A549 (cell line): Measurements from ENCODE around the gene GUCY1A2. TPM values are rescaled to one million over a fixed set of nuclear protein-coding genes. Genes with fewer than 3 reads are reported as not detected.

Experiments used
- ATAC-seq, 2 experiments: fragments of 200-7000 bp in 1 of 2; fragments of >200 bp in 1 of 2; cut with Nextera tagmentation in 1 of 2; cut with Tn5 transposase in 1 of 2; 3 replicates each; pipeline versions ENCODE4 v1.8.0 to v1.9.1; 2018 to 2020; ENCODE audit warnings: mild to moderate bottlenecking in 1 of 2, moderate library complexity in 1 of 2
- CTCF ChIA-PET: fragments of 300-600 bp; sonication (Branson Sonifier 250); formaldehyde crosslinking; extraction: SDS; loops from one replicate; lab custom pipeline; 2021; ENCODE audit warnings: antibody characterized with exemption, inconsistent platforms; lab: Yijun Ruan, JAX
- POLR2A ChIA-PET: fragments of 350-600 bp; formaldehyde crosslinking; extraction: SDS; loops from one replicate; lab custom pipeline; 2021; ENCODE audit warnings: antibody characterized with exemption, inconsistent platforms; lab: Yijun Ruan, JAX
- DNase-seq, 2 experiments: peaks; one replicate each; pipeline versions ENCODE4 v3.0.0 to v3.0.0-alpha.2; 2011 to 2016; ENCODE audit warnings: low read depth in 1 of 2, low spot score in 1 of 2
- FAIRE-seq: peaks from 2 replicates; lab custom pipeline; 2011; peaks lifted over from hg19 to GRCh38; lab: Jason Lieb, UNC
- H3K27ac ChIP-seq, 2 experiments: fragments of >200 bp; sonication (Bioruptor Twin); formaldehyde crosslinking; 3 replicates each; pipeline ENCODE4 v1.5.1; 2016 to 2017
- H3K4me1 ChIP-seq: fragments of >200 bp; sonication (Bioruptor Twin); formaldehyde crosslinking; 3 replicates; pipeline ENCODE4 v1.6.1; 2016
- H3K4me2 ChIP-seq: fragments of >200 bp; sonication (Bioruptor Twin); formaldehyde crosslinking; 3 replicates; pipeline ENCODE4 v1.6.1; 2016
- H3K4me3 ChIP-seq: fragments of >200 bp; sonication (Bioruptor Twin); formaldehyde crosslinking; 3 replicates; pipeline ENCODE4 v1.5.1; 2016
- H3K9me3 ChIP-seq: fragments of >200 bp; sonication (Bioruptor Twin); formaldehyde crosslinking; 3 replicates; pipeline ENCODE4 v1.6.1; 2016
- BHLHE40 ChIP-seq: IDR thresholded peaks from 2 replicates; pipeline ENCODE4 v1.6.1; 2012; ENCODE audit warnings: low read depth, low read length, inconsistent platforms
- CBX2 ChIP-seq: fragments of 200-600 bp; sonication (generic); IDR thresholded peaks from 2 replicates; pipeline ENCODE4 v1.6.1; 2016; ENCODE audit warnings: low read depth, mild to moderate bottlenecking, borderline replicate concordance
- EP300 ChIP-seq, 2 experiments: fragments of >200 bp; sonication (Bioruptor Twin); formaldehyde crosslinking; IDR thresholded peaks; 2 replicates in 1 of 2; 3 replicates in 1 of 2; pipeline ENCODE4 v1.6.1; 2016 to 2017
- ESRRA ChIP-seq: fragments of 150-350 bp; IDR thresholded peaks from 2 replicates; pipeline ENCODE4 v1.6.1; 2014; ENCODE audit warnings: mild to moderate bottlenecking, low read length, borderline replicate concordance
- FOSB ChIP-seq: fragments of 250-450 bp; sonication (Bioruptor Pico); IDR thresholded peaks from 2 replicates; pipeline ENCODE4 v1.5.0; 2020; ENCODE audit warnings: mild to moderate bottlenecking, moderate library complexity
- FOSL2 ChIP-seq, 2 experiments: fragments of 450-650 bp in 1 of 2; fragments of >200 bp in 1 of 2; sonication (Bioruptor Twin) in 1 of 2; formaldehyde crosslinking; IDR thresholded peaks; 2 replicates each; pipeline versions ENCODE4 v1.5.0 to v1.6.1; 2016 to 2020; ENCODE audit warnings: mild to moderate bottlenecking in 1 of 2, moderate library complexity in 1 of 2
- FOXS1 ChIP-seq: fragments of 250-450 bp; sonication (Bioruptor Pico); IDR thresholded peaks from 2 replicates; pipeline ENCODE4 v1.5.0; 2020; ENCODE audit warnings: mild to moderate bottlenecking, moderate library complexity
- HDAC2 ChIP-seq: fragments of 200-600 bp; sonication (generic); IDR thresholded peaks from 2 replicates; pipeline ENCODE4 v1.6.1; 2016
- HOXB13 ChIP-seq: fragments of 250-450 bp; sonication (Bioruptor Pico); IDR thresholded peaks from 2 replicates; pipeline ENCODE4 v1.5.0; 2020; ENCODE audit warnings: low read depth, mild to moderate bottlenecking, moderate library complexity
- HOXB5 ChIP-seq: fragments of 250-450 bp; sonication (Bioruptor Pico); IDR thresholded peaks from 2 replicates; pipeline ENCODE4 v1.5.0; 2020; ENCODE audit warnings: mild to moderate bottlenecking, moderate library complexity
- KDM5A ChIP-seq: fragments of 200-600 bp; sonication (generic); IDR thresholded peaks from 2 replicates; pipeline ENCODE4 v1.6.1; 2016; ENCODE audit warnings: antibody characterized with exemption, mild to moderate bottlenecking
- MAFK ChIP-seq: fragments of 450-650 bp; IDR thresholded peaks from 2 replicates; pipeline ENCODE4 v1.6.1; 2014; ENCODE audit not compliant: partially characterized antibody
- MYC ChIP-seq: IDR thresholded peaks from 2 replicates; pipeline ENCODE4 v1.6.1; 2012; ENCODE audit warnings: mild to moderate bottlenecking, inconsistent platforms, low read length, improper control_type of control experiment, borderline replicate concordance
- NPAS2 ChIP-seq: fragments of 250-450 bp; sonication (Bioruptor Pico); IDR thresholded peaks from 2 replicates; pipeline ENCODE4 v1.8.0; 2022; ENCODE audit warnings: mild to moderate bottlenecking, moderate library complexity, borderline replicate concordance
- PHF8 ChIP-seq: fragments of 200-600 bp; sonication (generic); IDR thresholded peaks from 2 replicates; pipeline ENCODE4 v1.6.1; 2016; ENCODE audit warnings: low read depth, mild to moderate bottlenecking, antibody characterized with exemption, moderate library complexity, borderline replicate concordance
- POLR2AphosphoS2 ChIP-seq: conservative IDR thresholded peaks from 2 replicates; pipeline ENCODE4 v1.6.1; 2012; ENCODE audit warnings: low read length, improper control_type of control experiment, inconsistent platforms
- RARB ChIP-seq: fragments of 250-450 bp; sonication (Bioruptor Pico); IDR thresholded peaks from 2 replicates; pipeline ENCODE4 v1.8.0; 2021; ENCODE audit warnings: mild to moderate bottlenecking, moderate library complexity
- RFX5 ChIP-seq: fragments of 450-650 bp; IDR thresholded peaks from 2 replicates; pipeline ENCODE4 v1.7.1; 2014; ENCODE audit warnings: antibody characterized with exemption, mild to moderate bottlenecking, moderate library complexity
- TFCP2L1 ChIP-seq: fragments of 250-450 bp; sonication (Bioruptor Pico); IDR thresholded peaks from 2 replicates; pipeline ENCODE4 v1.5.0; 2021; ENCODE audit warnings: mild to moderate bottlenecking
- TP53 ChIP-seq: fragments of 250-450 bp; sonication (Bioruptor Pico); IDR thresholded peaks from 2 replicates; pipeline ENCODE4 v1.5.0; 2021; ENCODE audit warnings: mild to moderate bottlenecking, moderate library complexity
- ZSCAN20 ChIP-seq: fragments of 250-450 bp; sonication (Bioruptor Pico); IDR thresholded peaks from 2 replicates; pipeline ENCODE4 v1.8.0; 2022; ENCODE audit warnings: mild to moderate bottlenecking, moderate library complexity
- WGBS: methylation state at CpG from one replicate; pipeline ENCODE4 v1.1.6; 2017; ENCODE audit errors: missing lambda C conversion rate; 5-methylcytosine and 5-hydroxymethylcytosine counted together
- polyA plus RNA-seq, 4 experiments: library from polyadenylated mRNA; depleted of rRNA in 3 of 4; stranded (reverse); fragments of >200 nt; fragmentation: RNase III in 1 of 4; extraction: RNeasy Plus Mini Kit Qiagen cat#74134 plus additional on column Dnase treatment in 1 of 4; gene quantifications; 2 replicates in 3 of 4; 3 replicates in 1 of 4; pipeline ENCODE4 v1.2.3, GENCODE V29; 2011 to 2017
- TF ChIP-seq, protein P1 (sequence below): fragments of 450-650 bp; IDR thresholded peaks from 2 replicates; pipeline ENCODE4 v1.6.1; 2014; ENCODE audit warnings: antibody characterized with exemption
- TF ChIP-seq, protein P2 (sequence below): IDR thresholded peaks from 2 replicates; pipeline ENCODE4 v1.6.1; 2012; ENCODE audit warnings: low read depth, borderline replicate concordance
- TF ChIP-seq, protein P3 (sequence below): fragments of 150-350 bp; IDR thresholded peaks from 2 replicates; pipeline ENCODE4 v1.6.1; 2014; ENCODE audit warnings: low read depth, mild to moderate bottlenecking, low read length
- TF ChIP-seq, protein P4 (sequence below): fragments of >200 bp; sonication (Bioruptor Twin); formaldehyde crosslinking; IDR thresholded peaks from 3 replicates; pipeline ENCODE4 v1.6.1; 2016
- TF ChIP-seq, protein P5 (sequence below): fragments of >200 bp; sonication (Bioruptor Twin); formaldehyde crosslinking; IDR thresholded peaks from 2 replicates; pipeline ENCODE4 v1.6.1; 2016
- TF ChIP-seq, protein P6 (sequence below): fragments of 250-450 bp; sonication (Bioruptor Pico); IDR thresholded peaks from 2 replicates; pipeline ENCODE4 v1.5.0; 2020; ENCODE audit warnings: low read depth, mild to moderate bottlenecking, moderate library complexity

Gene GUCY1A2
- polyA plus RNA-seq, 2 of the 4 experiments (the other 2 are of a cell fraction): 0.12 to 0.16 TPM

DNA sequence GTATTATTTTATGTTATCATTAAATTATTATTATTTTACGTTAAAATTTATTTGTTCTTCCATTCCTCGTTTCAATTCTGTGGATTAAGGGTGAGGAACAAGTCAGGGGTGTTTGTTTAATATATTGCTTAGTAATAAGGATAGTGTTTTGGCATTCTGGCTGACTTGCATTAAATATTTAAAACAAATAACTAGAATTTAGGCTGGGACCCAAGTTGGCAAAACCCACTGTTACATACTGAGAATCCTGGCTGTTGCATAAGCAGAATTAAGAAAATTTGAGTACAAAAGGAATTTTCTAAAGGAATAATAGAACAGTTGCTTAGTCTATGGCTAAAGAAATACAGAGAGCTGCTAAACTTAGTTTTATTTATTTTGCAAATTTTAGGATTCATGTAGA lies 196.4 kb downstream of the GUCY1A2 start:
- TF ChIP-seq KDM5A: no peak
- TF ChIP-seq BHLHE40: no peak
- TF ChIP-seq, protein P1, sequence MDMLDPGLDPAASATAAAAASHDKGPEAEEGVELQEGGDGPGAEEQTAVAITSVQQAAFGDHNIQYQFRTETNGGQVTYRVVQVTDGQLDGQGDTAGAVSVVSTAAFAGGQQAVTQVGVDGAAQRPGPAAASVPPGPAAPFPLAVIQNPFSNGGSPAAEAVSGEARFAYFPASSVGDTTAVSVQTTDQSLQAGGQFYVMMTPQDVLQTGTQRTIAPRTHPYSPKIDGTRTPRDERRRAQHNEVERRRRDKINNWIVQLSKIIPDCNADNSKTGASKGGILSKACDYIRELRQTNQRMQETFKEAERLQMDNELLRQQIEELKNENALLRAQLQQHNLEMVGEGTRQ: no peak
- no peak for TF ChIP-seq HOXB13
- TF ChIP-seq, protein P2, sequence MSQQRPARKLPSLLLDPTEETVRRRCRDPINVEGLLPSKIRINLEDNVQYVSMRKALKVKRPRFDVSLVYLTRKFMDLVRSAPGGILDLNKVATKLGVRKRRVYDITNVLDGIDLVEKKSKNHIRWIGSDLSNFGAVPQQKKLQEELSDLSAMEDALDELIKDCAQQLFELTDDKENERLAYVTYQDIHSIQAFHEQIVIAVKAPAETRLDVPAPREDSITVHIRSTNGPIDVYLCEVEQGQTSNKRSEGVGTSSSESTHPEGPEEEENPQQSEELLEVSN: no peak
- TF ChIP-seq, protein P3, sequence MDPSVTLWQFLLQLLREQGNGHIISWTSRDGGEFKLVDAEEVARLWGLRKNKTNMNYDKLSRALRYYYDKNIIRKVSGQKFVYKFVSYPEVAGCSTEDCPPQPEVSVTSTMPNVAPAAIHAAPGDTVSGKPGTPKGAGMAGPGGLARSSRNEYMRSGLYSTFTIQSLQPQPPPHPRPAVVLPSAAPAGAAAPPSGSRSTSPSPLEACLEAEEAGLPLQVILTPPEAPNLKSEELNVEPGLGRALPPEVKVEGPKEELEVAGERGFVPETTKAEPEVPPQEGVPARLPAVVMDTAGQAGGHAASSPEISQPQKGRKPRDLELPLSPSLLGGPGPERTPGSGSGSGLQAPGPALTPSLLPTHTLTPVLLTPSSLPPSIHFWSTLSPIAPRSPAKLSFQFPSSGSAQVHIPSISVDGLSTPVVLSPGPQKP: no peak
- TF ChIP-seq, protein P4, sequence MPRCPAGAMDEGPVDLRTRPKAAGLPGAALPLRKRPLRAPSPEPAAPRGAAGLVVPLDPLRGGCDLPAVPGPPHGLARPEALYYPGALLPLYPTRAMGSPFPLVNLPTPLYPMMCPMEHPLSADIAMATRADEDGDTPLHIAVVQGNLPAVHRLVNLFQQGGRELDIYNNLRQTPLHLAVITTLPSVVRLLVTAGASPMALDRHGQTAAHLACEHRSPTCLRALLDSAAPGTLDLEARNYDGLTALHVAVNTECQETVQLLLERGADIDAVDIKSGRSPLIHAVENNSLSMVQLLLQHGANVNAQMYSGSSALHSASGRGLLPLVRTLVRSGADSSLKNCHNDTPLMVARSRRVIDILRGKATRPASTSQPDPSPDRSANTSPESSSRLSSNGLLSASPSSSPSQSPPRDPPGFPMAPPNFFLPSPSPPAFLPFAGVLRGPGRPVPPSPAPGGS: no peak
- no peak for TF ChIP-seq FOSB (CRISPR knock-in tag)
- no peak for TF ChIP-seq RFX5
- no peak for TF ChIP-seq HOXB5 (CRISPR knock-in tag)
- TF ChIP-seq MAFK: no peak
- TF ChIP-seq TP53: no peak
- no peak for TF ChIP-seq PHF8
- no peak for TF ChIP-seq NPAS2 (CRISPR knock-in tag)
- no peak for TF ChIP-seq EP300 (IDR thresholded peaks at IDR 0.05)
- Histone ChIP-seq H3K4me1 (no peaks in the 10 kb centered on the region), H3K4me3 (no peak overlapping the region), H3K4me2 (no peak overlapping the region), H3K27ac (no peak overlapping the region), H3K9me3 (no peaks in the 10 kb centered on the region)
- ATAC-seq: no peak
- FAIRE-seq: no peak
- POLR2A ChIA-PET: no interaction called here
- no peak for DNase-seq
- CTCF ChIA-PET: no interaction called here
- WGBS: 10% methylated on average over 2 of the region's 2 CpGs

DNA sequence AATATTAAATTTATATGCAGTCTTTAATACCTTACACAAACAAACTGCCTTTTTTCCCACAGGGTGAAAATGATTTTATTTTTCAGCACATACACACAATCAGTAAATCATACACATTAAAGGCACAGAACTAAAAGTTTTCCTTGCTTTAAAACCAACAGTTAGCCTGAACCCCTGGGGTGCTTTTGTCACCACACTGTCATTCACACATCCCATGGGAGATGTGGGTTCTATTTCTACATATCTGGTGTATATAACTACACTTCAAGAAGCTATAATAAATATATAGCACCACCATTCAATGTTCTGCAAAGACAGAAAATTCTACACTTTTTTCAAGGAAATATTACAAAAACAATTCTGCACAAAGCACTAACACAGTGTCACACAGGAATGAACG lies 197.0 kb downstream of the GUCY1A2 start:
- FAIRE-seq (no peak), DNase-seq (no peak), ATAC-seq (no peak)
- H3K9me3 ChIP-seq: no peaks in the 10 kb centered on the region
- TF ChIP-seq MYC: no peak
- TF ChIP-seq, protein P3: no peak
- no peak for TF ChIP-seq EP300 (IDR thresholded peaks at IDR 0.05)
- no peak for TF ChIP-seq ESRRA
- no peak for TF ChIP-seq CBX2
- no peak for TF ChIP-seq KDM5A
- TF ChIP-seq FOSL2 (IDR thresholded peaks at IDR 0.05): no peak
- TF ChIP-seq FOSL2 (CRISPR knock-in tag; IDR thresholded peaks at IDR 0.05): no peak
- TF ChIP-seq, protein P5, sequence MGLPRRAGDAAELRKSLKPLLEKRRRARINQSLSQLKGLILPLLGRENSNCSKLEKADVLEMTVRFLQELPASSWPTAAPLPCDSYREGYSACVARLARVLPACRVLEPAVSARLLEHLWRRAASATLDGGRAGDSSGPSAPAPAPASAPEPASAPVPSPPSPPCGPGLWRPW: no peak
- no peak for TF ChIP-seq RARB (CRISPR knock-in tag)
- TF ChIP-seq, protein P6, sequence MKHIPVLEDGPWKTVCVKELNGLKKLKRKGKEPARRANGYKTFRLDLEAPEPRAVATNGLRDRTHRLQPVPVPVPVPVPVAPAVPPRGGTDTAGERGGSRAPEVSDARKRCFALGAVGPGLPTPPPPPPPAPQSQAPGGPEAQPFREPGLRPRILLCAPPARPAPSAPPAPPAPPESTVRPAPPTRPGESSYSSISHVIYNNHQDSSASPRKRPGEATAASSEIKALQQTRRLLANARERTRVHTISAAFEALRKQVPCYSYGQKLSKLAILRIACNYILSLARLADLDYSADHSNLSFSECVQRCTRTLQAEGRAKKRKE: no peak
- no peak for TF ChIP-seq HDAC2
- no peak for TF ChIP-seq TFCP2L1 (CRISPR knock-in tag)
- TF ChIP-seq ZSCAN20: no peak
- TF ChIP-seq POLR2AphosphoS2: no peak
- no peak for TF ChIP-seq FOXS1 (CRISPR knock-in tag)
- TF ChIP-seq, protein P1: no peak
- no peaks in the 10 kb centered on the region for H3K4me1 ChIP-seq
- no peak overlapping the region for H3K27ac ChIP-seq
- ChIA-PET POLR2A (no interaction called here), CTCF (no interaction called here)
- 32% methylated on average over 1 of the region's 1 CpG for WGBS
- no peak overlapping the region for H3K4me2 ChIP-seq
- H3K4me3 ChIP-seq: no peak overlapping the region
